HG03520 (cell line): ENCODE results near the gene FAM3D.
A peak's percentile ranks its signal among the peaks of the same experiment; 100 is the strongest.

ENCODE experiments used
- ATAC-seq: cut with Tn5 transposase; IDR thresholded peaks from one replicate; pipeline ENCODE4 v1.9.1; 2021; ENCODE audit warnings: mild to moderate bottlenecking, moderate library complexity; ENCODE audit not compliant: unreplicated experiment

The FAM3D gene

GRCh38 chr3:58629629-58630028, 36.9 kb downstream of the FAM3D start:
- ATAC-seq: no peak

GRCh38 chr3:58628823-58629562, 37.6 kb downstream of the FAM3D start:
- no peak for ATAC-seq

GRCh38 chr3:58627941-58628340, 38.6 kb downstream of the FAM3D start:
- no peak for ATAC-seq

DNA sequence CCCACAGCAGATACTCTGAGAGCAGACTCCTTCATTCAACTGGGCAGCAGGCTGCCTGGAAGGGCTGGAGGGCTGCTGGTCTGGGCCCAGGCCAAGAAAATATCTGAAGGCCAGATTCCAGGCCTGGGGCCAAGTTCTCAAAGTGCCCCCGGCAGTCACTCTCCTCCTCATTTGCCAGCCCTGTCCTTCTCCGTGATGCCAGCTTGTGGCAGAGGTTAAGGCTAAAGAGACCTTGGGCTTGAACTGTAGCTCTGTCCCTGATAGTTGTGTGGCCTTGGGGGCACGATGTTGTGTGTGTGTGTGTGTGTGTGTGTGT, 39.0 kb downstream of the FAM3D start:
- no peak for ATAC-seq

DNA sequence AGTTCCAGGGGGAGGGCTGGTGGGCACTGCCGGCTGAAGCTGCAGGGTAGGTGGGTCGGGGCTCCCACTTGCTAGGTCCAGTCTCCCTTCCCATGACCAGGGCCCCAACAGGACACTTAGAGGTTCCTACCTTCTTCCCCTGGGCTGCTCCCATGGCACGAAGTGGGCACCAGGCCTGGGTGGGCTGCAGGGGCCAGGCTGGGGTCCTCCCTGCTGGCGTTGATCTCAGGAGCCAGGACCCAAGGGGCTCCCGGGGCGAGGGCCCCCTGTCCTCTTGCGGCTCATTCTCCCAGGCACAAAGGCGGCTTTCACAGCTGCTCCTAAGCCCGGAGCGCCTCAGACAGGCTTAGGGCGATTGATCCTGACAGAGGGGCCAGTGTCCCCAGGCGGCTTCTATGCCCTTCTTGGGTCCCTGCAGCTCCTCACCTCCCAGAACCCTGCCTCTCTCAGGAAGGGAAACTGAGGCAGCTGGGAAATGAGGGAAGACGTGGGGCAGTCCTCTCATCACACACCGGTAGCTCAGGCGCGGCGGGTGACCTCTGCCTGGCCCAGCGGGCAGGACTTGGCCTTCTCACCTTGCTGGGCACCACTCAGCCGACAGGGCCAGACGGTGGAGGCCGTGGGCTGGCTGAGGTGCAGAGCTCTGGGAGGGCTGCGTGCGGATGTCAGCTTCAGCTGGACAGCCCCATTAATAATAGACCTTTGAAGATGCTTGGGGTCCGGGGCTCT, 39.6 kb downstream of the FAM3D start:
- ATAC-seq: no peak

DNA sequence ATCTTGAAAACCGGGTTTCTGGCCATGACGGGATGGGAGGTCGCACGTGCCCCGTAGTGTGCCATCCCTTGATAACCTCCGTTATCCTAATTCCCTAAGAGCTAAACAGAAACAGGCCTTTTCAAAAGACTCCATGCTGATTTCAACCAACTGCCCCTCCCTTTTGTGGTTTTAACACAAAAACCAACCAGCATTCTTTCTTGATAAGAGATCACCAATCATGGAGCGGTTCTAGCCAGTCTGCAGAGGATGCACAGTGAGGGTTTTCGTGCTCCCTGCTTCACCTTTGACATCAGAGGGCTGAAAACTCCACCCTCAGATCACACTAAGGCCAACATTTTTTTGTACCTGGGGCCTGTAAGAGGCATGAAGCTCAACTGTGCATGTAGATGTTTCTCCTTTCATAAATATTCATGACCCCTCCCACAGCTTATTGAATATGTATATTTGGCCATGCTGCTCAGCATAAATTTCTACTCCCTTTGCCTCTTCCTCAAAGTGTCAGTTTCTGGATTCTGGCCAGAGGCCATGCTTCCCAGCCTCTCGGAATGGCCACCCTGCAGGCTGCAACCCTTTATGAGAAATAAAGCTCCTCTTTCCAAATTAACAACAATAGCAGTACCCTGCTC, 41.3 kb downstream of the FAM3D start:
- ATAC-seq: no peak

DNA sequence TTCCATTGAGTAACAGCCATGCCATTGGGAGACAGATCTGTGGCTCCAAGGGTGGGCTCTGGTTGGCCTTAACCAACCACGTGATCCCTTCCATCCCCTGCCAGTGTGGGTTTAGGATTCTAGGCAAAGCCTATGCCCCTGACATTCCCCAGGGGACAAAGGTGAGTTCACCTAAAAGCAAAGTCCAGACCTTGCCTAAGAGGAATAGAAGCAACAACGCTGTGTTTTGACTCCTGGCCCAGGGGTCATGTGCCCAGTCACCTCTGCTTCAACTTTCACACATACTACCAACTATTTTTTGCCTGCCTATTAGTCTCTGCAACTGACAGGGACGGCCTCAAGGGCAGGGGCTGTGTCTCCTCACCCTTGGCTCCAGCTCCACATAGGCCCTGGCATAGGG, 42.0 kb downstream of the FAM3D start:
- no peak for ATAC-seq

GRCh38 chr3:58623961-58624360, 42.6 kb downstream of the FAM3D start:
- ATAC-seq: no peak

DNA sequence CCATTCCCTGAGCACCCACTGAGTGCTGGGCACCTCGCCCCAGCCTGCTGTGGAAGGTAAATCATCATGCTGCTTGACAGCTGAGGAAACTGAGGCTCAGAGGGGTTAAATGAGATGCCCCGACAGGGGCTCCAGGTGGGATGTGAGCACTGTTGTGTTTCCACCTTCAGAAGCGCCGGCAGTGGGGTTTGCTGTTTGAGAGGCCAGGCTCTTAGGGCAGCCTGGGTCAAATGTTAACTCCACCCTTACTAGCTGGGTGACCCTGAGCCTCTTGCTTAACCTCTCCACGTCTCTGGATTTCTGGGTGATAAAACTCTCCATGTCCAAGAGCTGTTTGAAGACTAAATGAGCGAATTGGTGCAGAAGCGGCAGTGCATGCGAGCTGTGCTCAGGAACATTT, 43.1 kb downstream of the FAM3D start:
- no peak for ATAC-seq

- ATAC-seq: no peak
Observed at GRCh38 chr3:58622892-58623291, 43.7 kb downstream of the FAM3D start.

- ATAC-seq: no peak
Observed at GRCh38 chr3:58622436-58622835, 44.1 kb downstream of the FAM3D start.

GRCh38 chr3:58621086-58621830, 45.3 kb downstream of the FAM3D start:
- ATAC-seq: no peak

DNA sequence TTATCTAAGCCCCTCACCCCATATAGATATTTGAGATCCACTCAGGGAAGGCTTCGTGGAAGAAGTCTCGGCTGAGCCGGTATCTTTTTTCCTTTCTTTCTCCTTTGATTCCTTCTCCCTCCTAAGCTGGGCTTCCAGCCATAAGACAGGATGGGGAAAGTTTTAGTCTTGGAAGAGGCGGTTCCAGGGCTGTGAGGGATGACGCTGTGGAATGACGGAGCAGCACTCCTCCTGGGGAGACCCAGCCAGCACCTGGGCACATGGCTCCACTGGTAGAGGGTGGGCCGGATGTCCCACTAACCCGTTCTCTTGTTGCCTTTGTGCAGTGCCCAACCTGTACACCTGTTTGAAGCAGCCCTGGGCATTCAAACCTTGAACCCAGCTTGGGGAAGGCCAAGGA, 46.2 kb downstream of the FAM3D start:
- ATAC-seq: no peak

GRCh38 chr3:58617338-58617761, 49.2 kb downstream of the FAM3D start:
- no peak for ATAC-seq

DNA sequence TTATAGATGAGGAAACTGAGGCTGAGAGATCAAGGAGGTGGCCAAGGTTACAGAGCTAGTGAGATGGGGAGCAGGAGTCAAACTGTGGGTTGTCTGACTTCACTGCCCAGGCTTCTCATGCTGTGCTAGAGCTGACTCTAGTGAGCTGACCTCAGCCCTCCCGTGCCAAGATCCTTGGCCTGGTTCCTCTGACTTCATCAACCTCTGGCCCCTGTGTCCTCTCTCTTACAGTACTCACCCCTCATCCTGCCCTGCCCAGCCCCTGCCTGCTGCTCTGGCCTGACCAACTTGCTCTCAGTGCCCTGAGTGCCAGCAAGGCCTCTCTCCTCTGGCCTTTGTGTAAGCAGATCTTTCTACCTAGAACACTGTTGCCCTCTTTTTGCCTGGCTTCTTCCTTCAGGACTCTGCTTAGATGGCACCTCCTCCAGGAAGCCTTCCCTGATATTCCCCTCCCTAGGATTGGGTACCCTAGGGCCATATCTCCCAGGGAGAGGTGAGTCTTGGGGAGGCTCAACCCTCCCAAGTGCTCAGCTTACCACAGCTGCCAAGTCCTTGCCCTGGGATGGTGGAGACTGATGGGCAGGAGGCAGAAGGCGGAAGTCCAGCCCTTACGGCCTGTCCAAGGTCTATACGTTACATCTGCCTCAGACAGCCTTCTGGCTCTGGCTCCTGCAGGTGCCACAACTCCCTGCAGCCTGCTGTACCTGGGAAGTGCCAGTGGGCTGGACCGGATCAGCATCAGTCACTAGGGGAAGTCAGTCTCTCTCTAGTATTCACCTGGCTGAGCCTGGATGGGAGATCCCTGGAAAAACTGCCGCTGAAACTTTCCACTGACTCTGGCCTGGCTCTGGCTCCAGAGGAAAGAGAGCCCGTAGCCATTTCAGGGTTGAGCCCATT, 53.1 kb downstream of the FAM3D start:
- ATAC-seq: no peak

DNA sequence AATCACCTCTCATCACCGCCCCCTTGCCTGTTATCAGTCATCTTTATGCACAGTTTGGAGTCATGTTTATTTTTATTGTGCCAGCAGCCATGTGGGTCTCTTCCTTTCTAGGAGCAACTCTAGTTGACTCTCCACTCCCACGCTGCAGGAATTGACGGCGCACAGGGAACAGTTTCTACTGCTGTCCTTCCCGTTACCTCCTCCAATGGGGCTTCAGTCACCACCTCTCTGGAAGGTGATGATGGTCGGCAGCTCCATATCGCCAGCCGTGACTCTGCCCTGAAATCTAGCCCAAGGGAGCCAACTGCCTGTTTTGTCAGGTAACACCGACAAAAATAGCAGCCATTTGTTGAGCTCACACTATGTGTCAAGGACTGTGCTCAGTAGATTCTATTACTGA, 53.7 kb downstream of the FAM3D start:
- ATAC-seq: no peak

DNA sequence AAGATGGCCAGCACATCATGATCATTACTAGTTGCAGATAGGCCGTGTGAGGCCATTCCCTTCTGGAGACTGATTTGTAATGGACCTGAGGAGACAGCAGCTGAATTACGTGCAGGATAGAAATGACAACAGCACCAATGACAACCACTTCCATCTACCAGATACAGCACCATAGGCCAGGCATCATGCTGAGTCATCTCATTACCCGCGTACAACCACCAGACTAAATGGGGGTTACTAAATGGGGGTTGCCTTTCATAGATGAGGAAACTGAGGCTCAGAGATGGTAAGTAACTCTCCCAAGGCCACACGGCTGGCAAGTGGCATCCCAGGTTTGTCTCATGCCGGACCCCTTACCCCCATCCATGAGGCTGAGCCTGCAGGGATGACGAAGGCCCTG, 56.6 kb downstream of the FAM3D start:
- ATAC-seq: peak; percentile 82

DNA sequence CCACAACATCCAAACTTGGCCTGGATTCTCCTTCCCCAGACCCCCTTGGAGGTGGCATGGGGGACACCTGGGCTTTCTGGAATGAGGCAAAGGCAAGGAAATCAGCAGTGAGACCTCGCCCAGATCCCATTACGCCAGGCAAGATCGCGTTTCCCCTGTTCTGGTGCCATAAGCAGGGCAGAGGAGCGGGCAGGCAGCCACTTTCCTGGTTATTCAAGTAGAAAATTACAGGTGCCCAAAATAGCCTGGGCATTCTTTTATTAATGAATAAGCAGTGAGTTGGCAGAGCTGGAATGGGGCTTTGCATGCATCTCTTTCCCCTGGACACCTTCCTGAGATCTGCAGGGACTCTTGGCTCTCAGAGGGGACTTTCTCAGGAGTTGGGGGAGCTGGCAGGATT, 57.9 kb downstream of the FAM3D start:
- ATAC-seq: no peak

DNA sequence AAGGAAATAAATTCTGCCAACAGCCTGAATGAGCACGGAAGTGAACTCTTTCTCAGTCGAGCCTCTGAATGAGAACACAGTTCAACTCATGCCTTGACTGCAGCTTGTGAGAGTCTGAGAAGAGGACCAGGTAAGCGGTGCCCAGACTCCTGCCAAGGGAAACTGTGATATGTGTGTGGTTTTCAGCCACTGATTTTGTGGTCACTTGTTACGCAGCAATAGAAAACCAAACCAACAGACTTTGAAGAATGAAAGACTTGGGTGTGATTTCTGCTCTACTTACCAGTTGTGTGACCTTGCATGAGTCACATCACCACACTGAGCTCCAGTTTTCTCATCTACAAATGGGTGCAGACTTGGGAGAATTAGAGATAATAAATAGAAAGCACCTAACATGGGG, 58.8 kb downstream of the FAM3D start:
- ATAC-seq: no peak

DNA sequence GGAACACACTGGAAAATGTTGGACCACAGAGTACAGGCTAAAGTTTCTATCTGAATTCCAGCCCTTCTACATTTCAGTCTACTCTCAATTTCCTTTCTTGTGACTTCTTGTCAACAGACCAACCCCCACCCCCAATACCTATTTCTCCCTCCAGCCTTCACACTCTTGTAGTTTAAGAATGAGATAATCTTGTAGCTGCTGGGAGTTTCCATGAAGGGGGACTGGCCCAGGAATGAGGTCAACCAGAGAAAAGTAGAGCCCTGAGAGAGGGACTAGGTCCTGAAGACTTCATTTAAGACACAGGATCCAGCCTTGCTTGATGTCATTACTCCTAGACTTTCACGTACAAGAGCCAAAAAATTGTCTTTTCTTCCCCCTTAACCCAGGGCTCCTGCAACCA, 59.9 kb downstream of the FAM3D start:
- ATAC-seq: no peak

DNA sequence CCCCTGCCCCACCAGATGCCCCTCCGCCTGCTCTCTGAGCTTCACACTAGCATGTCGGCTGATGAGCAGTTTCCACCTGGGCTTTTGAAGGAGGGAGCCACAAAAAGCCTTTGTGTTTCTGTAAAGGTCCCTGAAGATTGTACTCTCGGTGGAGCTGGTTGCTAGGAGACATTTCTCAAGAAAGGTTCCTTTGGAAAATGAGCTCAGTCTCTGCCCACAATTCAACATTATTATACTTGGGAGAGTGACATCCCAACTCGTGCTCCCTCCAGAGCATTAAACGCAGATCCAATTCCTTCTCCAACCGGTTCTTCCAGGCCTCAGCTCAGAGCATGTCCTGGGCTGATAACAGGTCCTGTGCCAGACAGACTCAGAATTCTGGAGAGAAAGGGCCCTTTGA, 62.5 kb downstream of the FAM3D start:
- ATAC-seq: no peak
